ENCODE measurements around the gene ACOT8.

The ACOT8 gene

DNA sequence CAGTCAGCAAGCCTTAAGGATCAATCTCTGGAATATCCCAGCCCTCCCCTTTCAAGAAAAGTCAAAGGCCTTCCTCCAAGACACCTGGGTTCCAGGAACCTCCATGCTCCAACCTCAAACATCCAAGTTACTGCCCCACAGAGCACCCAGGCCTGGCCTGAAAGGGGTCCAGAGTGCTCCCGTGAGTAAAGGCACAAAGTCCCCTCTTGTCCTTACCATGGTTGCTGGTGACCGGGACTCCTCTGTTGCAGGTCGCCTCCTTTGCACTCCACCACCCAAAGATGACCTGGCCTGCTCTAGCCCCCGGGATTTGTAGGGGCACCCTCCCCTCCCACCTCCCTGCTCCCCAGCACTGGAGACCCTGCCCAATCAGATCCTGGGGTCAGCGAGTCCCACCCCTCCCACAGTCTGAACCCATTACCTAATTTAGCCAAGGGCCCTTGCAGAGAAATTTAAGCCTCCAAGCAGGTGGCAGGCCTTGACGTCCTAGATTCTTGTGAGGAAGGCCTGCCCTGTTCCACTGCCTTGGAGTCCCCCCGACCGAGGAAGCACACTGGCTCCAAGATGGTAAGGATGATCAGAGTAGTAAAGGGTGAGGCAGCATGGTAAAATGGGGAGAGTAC lies 30.1 kb downstream of the ACOT8 start, which contains the start of gene TNNC2:
TNNC2 (minus strand) TSS at position 283 of the 623 bp plus-strand sequence; CDS start at position 219, 64 bp downstream.
- Histone ChIP-seq H3K4me3 (ENCODE audit: low read length) (no peak within 1 kb of the TSS), H3K27ac (ENCODE audit: low read length) (no peak within 1 kb of the TSS), H3K4me1 (ENCODE audit: control insufficient read depth, insufficient read depth, low read length) (peaks cover 2% of the 10 kb centered on the region; the same call in 1 of the 2 replicates), H3K9me3 (ENCODE audit: control insufficient read depth, insufficient read depth, low read length) (no peaks in the 10 kb centered on the region), H3K36me3 (ENCODE audit: control insufficient read depth, insufficient read depth, low read length) (no peaks in the 10 kb centered on the region; the same call in 1 of the 2 replicates), H3K27me3 (ENCODE audit: control insufficient read depth, insufficient read depth, low read length) (no peaks in the 10 kb centered on the region; the same call in 1 of the 2 replicates)
- WGBS (ENCODE audit: insufficient coverage, insufficient read length): no CpG with 5 or more reads among the region's 8 CpGs
- no peak for DNase-seq (ENCODE audit: low read depth, low spot score)

GRCh38 chr20:45826381-45827019 lies 30.7 kb downstream of the ACOT8 start:
- H3K9me3 ChIP-seq (ENCODE audit: control insufficient read depth, insufficient read depth, low read length): no peaks in the 10 kb centered on the region
- H3K4me1 ChIP-seq (ENCODE audit: control insufficient read depth, insufficient read depth, low read length): peaks cover 2% of the 10 kb centered on the region; the same call in 1 of the 2 replicates
- no peaks in the 10 kb centered on the region; the same call in 1 of the 2 replicates for H3K36me3 ChIP-seq (ENCODE audit: control insufficient read depth, insufficient read depth, low read length)
- H3K27ac ChIP-seq (ENCODE audit: low read length): no peak overlapping the region
- no CpG with 5 or more reads among the region's 6 CpGs for WGBS (ENCODE audit: insufficient coverage, insufficient read length)
- DNase-seq (ENCODE audit: low read depth, low spot score): no peak
- no peaks in the 10 kb centered on the region; the same call in 1 of the 2 replicates for H3K27me3 ChIP-seq (ENCODE audit: control insufficient read depth, insufficient read depth, low read length)
- no peak overlapping the region for H3K4me3 ChIP-seq (ENCODE audit: low read length)

GRCh38 chr20:45823949-45824835 lies 33.0 kb downstream of the ACOT8 start:
- Histone ChIP-seq H3K36me3 (ENCODE audit: control insufficient read depth, insufficient read depth, low read length) (no peaks in the 10 kb centered on the region; the same call in 1 of the 2 replicates), H3K4me1 (ENCODE audit: control insufficient read depth, insufficient read depth, low read length) (peaks cover 2% of the 10 kb centered on the region; the same call in 1 of the 2 replicates), H3K9me3 (ENCODE audit: control insufficient read depth, insufficient read depth, low read length) (no peaks in the 10 kb centered on the region), H3K4me3 (ENCODE audit: low read length) (peak overlapping the region; percentile 3; the same call in 1 of the 2 replicates), H3K27me3 (ENCODE audit: control insufficient read depth, insufficient read depth, low read length) (no peaks in the 10 kb centered on the region; the same call in 1 of the 2 replicates), H3K27ac (ENCODE audit: low read length) (no peak overlapping the region)
- peak; percentile 58 for DNase-seq (ENCODE audit: low read depth, low spot score)
- no CpG with 5 or more reads among the region's 57 CpGs for WGBS (ENCODE audit: insufficient coverage, insufficient read length)

GRCh38 chr20:45822857-45823256 lies 34.3 kb downstream of the ACOT8 start:
- Histone ChIP-seq H3K36me3 (ENCODE audit: control insufficient read depth, insufficient read depth, low read length) (no peaks in the 10 kb centered on the region; the same call in 1 of the 2 replicates), H3K4me3 (ENCODE audit: low read length) (no peak overlapping the region), H3K9me3 (ENCODE audit: control insufficient read depth, insufficient read depth, low read length) (no peaks in the 10 kb centered on the region), H3K4me1 (ENCODE audit: control insufficient read depth, insufficient read depth, low read length) (peaks cover 2% of the 10 kb centered on the region; the same call in 1 of the 2 replicates), H3K27ac (ENCODE audit: low read length) (no peak overlapping the region), H3K27me3 (ENCODE audit: control insufficient read depth, insufficient read depth, low read length) (no peaks in the 10 kb centered on the region; the same call in 1 of the 2 replicates)
- no CpG with 5 or more reads among the region's 24 CpGs for WGBS (ENCODE audit: insufficient coverage, insufficient read length)
- no peak for DNase-seq (ENCODE audit: low read depth, low spot score)

GRCh38 chr20:45821947-45822346 lies 35.2 kb downstream of the ACOT8 start:
- DNase-seq (ENCODE audit: low read depth, low spot score): no peak
- Histone ChIP-seq H3K27ac (ENCODE audit: low read length) (no peak overlapping the region), H3K36me3 (ENCODE audit: control insufficient read depth, insufficient read depth, low read length) (no peaks in the 10 kb centered on the region; the same call in 1 of the 2 replicates), H3K4me3 (ENCODE audit: low read length) (no peak overlapping the region), H3K9me3 (ENCODE audit: control insufficient read depth, insufficient read depth, low read length) (no peaks in the 10 kb centered on the region), H3K4me1 (ENCODE audit: control insufficient read depth, insufficient read depth, low read length) (peaks cover 2% of the 10 kb centered on the region; the same call in 1 of the 2 replicates), H3K27me3 (ENCODE audit: control insufficient read depth, insufficient read depth, low read length) (no peaks in the 10 kb centered on the region; the same call in 1 of the 2 replicates)
- no CpG with 5 or more reads among the region's 2 CpGs for WGBS (ENCODE audit: insufficient coverage, insufficient read length)

DNA sequence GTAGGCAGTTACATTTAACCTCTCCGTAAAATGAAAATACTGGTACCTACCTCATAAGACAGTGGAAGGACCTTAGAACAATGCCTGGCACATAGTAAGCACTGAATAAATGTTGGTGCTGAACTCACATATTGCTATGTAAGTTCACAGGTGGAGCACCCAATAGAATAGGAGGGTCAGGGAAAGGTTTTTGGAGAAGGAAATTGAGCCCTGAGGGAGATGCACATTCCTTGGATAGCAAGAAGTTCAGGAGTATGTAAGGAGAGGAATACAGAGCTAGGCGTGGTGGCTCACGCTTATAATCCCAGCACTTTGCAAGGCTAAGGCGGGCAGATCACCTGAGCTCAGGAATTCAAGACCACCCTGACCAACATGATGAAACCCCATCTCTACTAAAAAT lies 37.7 kb downstream of the ACOT8 start:
- no peaks in the 10 kb centered on the region for H3K9me3 ChIP-seq (ENCODE audit: control insufficient read depth, insufficient read depth, low read length)
- H3K4me1 ChIP-seq (ENCODE audit: control insufficient read depth, insufficient read depth, low read length): peaks cover 2% of the 10 kb centered on the region; the same call in 1 of the 2 replicates
- no peaks in the 10 kb centered on the region; the same call in 1 of the 2 replicates for H3K27me3 ChIP-seq (ENCODE audit: control insufficient read depth, insufficient read depth, low read length)
- DNase-seq (ENCODE audit: low read depth, low spot score): no peak
- H3K4me3 ChIP-seq (ENCODE audit: low read length): no peak overlapping the region
- no peak overlapping the region for H3K27ac ChIP-seq (ENCODE audit: low read length)
- WGBS (ENCODE audit: insufficient coverage, insufficient read length): no CpG with 5 or more reads among the region's 4 CpGs
- peaks cover 13% of the 10 kb centered on the region for H3K36me3 ChIP-seq (ENCODE audit: control insufficient read depth, insufficient read depth, low read length)

- H3K27me3 ChIP-seq (ENCODE audit: control insufficient read depth, insufficient read depth, low read length): no peaks in the 10 kb centered on the region; the same call in 1 of the 2 replicates
- no peak for DNase-seq (ENCODE audit: low read depth, low spot score)
- no peaks in the 10 kb centered on the region for H3K9me3 ChIP-seq (ENCODE audit: control insufficient read depth, insufficient read depth, low read length)
- H3K4me3 ChIP-seq (ENCODE audit: low read length): no peak overlapping the region
- H3K27ac ChIP-seq (ENCODE audit: low read length): no peak overlapping the region
- H3K36me3 ChIP-seq (ENCODE audit: control insufficient read depth, insufficient read depth, low read length): peaks cover 17% of the 10 kb centered on the region
- WGBS (ENCODE audit: insufficient coverage, insufficient read length): no CpG with 5 or more reads among the region's 3 CpGs
- H3K4me1 ChIP-seq (ENCODE audit: control insufficient read depth, insufficient read depth, low read length): no peaks in the 10 kb centered on the region
These were observed 39.0 kb downstream of the ACOT8 start for GRCh38 chr20:45818239-45818638.

DNA sequence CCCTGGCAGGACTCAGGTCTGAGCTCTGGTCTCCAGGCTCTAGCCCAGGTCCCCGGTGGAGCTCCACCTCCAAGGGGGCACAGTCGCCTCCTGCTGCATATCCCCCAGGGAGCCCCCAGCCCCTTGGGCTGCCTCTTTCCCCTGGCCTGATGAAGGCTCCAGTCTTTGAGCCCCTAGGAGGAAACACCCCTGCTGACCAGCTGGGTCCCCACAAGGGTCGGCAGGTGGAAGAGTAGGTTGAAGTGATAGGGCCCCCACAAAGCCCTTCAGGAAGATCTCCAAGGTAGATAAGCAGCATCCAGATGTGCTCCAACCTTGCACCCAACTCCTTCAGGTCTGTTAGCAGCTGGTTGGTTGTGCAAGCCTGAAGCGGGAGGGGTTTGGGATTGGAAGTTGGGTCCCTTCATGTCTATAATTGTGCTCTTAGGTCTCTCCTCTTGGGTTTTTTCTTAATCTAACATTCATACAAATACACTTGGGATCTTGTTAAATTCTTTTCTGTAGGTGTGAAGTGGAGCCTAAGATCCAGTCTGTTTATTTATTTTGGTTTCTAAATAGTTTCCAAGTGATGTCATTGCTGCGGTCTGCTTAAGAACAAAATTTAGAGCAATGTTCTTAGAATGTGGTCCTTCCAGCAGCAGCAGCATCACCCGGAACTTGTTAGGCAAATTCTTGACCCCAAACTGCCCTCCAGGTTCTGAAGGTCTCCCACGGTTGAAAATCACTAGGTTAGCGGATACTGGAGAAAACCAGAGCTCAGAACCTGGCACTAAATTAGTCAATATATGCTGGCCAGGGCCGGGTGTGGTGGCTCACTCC lies 39.6 kb downstream of the ACOT8 start:
- H3K27ac ChIP-seq (ENCODE audit: low read length): no peak overlapping the region
- no peak for DNase-seq (ENCODE audit: low read depth, low spot score)
- no peaks in the 10 kb centered on the region for H3K27me3 ChIP-seq (ENCODE audit: control insufficient read depth, insufficient read depth, low read length)
- WGBS (ENCODE audit: insufficient coverage, insufficient read length): no CpG with 5 or more reads among the region's 9 CpGs
- H3K36me3 ChIP-seq (ENCODE audit: control insufficient read depth, insufficient read depth, low read length): peaks cover 17% of the 10 kb centered on the region
- H3K4me1 ChIP-seq (ENCODE audit: control insufficient read depth, insufficient read depth, low read length): 0 out of 2 replicates have a peak, but pooled peaks cover 1% of the 10 kb centered on the region
- H3K4me3 ChIP-seq (ENCODE audit: low read length): no peak overlapping the region
- no peaks in the 10 kb centered on the region for H3K9me3 ChIP-seq (ENCODE audit: control insufficient read depth, insufficient read depth, low read length)

DNA sequence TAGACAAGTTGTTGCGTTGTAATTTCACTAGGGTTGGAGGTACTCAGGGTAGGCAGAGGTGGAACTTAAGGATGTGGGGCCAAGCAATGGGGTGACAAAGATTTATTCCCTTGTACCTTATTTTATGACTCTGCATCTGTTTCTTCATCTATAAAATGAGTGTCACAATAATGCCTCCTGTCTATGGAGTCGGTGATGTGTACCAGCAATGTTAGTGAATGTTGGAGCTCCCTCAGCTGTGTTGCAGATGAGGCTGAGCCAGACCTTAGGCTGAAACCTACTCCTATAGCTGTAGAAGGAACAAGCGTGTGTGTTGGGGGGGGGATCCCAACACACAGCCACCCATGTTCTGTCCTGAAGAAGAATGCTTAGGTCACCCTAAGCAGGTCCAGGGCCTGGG lies 40.2 kb downstream of the ACOT8 start:
- Histone ChIP-seq H3K4me1 (ENCODE audit: control insufficient read depth, insufficient read depth, low read length) (0 out of 2 replicates have a peak, but pooled peaks cover 1% of the 10 kb centered on the region), H3K4me3 (ENCODE audit: low read length) (no peak overlapping the region), H3K9me3 (ENCODE audit: control insufficient read depth, insufficient read depth, low read length) (no peaks in the 10 kb centered on the region), H3K36me3 (ENCODE audit: control insufficient read depth, insufficient read depth, low read length) (peaks cover 17% of the 10 kb centered on the region), H3K27ac (ENCODE audit: low read length) (no peak overlapping the region), H3K27me3 (ENCODE audit: control insufficient read depth, insufficient read depth, low read length) (no peaks in the 10 kb centered on the region)
- no CpG with 5 or more reads among the region's 3 CpGs for WGBS (ENCODE audit: insufficient coverage, insufficient read length)
- no peak for DNase-seq (ENCODE audit: low read depth, low spot score)
